ENCODE data around the gene BATF3. TPM values are rescaled to one million over a fixed set of nuclear protein-coding genes. Genes with fewer than 3 reads are reported as not detected.
"Not testable (repeated sequence)": the region's sequence is repeated elsewhere in the genome, so short reads cannot be mapped to it uniquely, and the experiment has no call there.

The BATF3 gene
- total and polyA plus RNA-seq, 2 donors (not counting 3 experiments of a cell fraction or from before 2014, with no cell fraction given), result 0.69 to 1.9 TPM

GRCh38 chr1:212711974-212712373 is 12.3 kb upstream of the BATF3 start:
- dilution Hi-C loops (cut with MboI; ENCODE audit: extremely low pct_ligation_motif_present, low sequenced_read_pairs), result not testable (repeated sequence)

GRCh38 chr1:212710566-212710965 is 10.9 kb upstream of the BATF3 start:
- Histone ChIP-seq H3K27ac (ENCODE audit: insufficient read depth, low read depth, low read length) (no peak overlapping the region), H3K9ac (replicated peaks; ENCODE audit: extremely low read depth, insufficient read depth, low read length) (no peak overlapping the region), H3K36me3 (ENCODE audit: control insufficient read depth in 2 of 2, extremely low read depth in 1 of 2, insufficient read depth in 2 of 2, low read length in 2 of 2) (no peaks in the 10 kb centered on the region), H3K4me3 (replicated peaks in 1 of 3; ENCODE audit: insufficient read depth in 1 of 3, low read depth in 1 of 3, low read length in 3 of 3) (no peak overlapping the region), H3K79me2 (ENCODE audit: control insufficient read depth, insufficient read depth, low read length) (no peaks in the 10 kb centered on the region), H4K20me1 (replicated peaks; ENCODE audit: control insufficient read depth, extremely low read depth, insufficient read depth, low read length) (no peaks in the 10 kb centered on the region), H3K4me1 (ENCODE audit: control insufficient read depth, extremely low read depth, insufficient read depth, low read length) (peaks cover 8% of the 10 kb centered on the region), H2AFZ (ENCODE audit: low read depth, low read length) (no peak overlapping the region), H3K27me3 (ENCODE audit: control insufficient read depth in 2 of 2, insufficient read depth in 2 of 2, low read length in 2 of 2) (no peaks in the 10 kb centered on the region), H3K4me2 (ENCODE audit: insufficient read depth, low read length) (no peak overlapping the region), H3K9me1 (replicated peaks; ENCODE audit: control insufficient read depth, extremely low read depth, insufficient read depth, low read length) (peaks cover 2% of the 10 kb centered on the region), H3K9me3 (replicated peaks; ENCODE audit: control insufficient read depth, insufficient read depth, low read length) (no peaks in the 10 kb centered on the region)
- ChIA-PET CTCF (interaction anchor here (1.1 to 1.9 kb wide), 2 partner anchors 9 to 234 kb away, joined by 4 to 7 read pairs; no protein-coding TSS in a partner anchor), POLR2A (no interaction called here)
- no peak for DNase-seq (ENCODE audit: low read depth, low spot score)
- TF ChIP-seq FOS (IDR thresholded peaks at IDR 0.05; ENCODE audit: borderline replicate concordance, insufficient read depth, low read length) (no peak), MAX (IDR thresholded peaks at IDR 0.05; ENCODE audit: insufficient read depth, insufficient read length) (no peak), EZH2 (IDR thresholded peaks at IDR 0.05; ENCODE audit: borderline replicate concordance, low read depth, low read length, severe bottlenecking) (no peak), MYC (IDR thresholded peaks at IDR 0.05; ENCODE audit: low read depth, low read length) (no peak), POLR2A (IDR thresholded peaks at IDR 0.05; ENCODE audit: low read depth, low read length) (no peak), JUN (IDR thresholded peaks at IDR 0.05; ENCODE audit: borderline replicate concordance, insufficient read depth, insufficient read length, low read depth) (no peak), CTCF (IDR thresholded peaks at IDR 0.05; ENCODE audit: extremely low read depth in 1 of 2, insufficient read depth in 1 of 2, low read depth in 1 of 2, low read length in 2 of 2) (no peak), GATA2 (IDR thresholded peaks at IDR 0.05; ENCODE audit: insufficient read depth, insufficient read length, low read depth, low read length) (no peak), POLR2AphosphoS5 (IDR thresholded peaks at IDR 0.05; ENCODE audit: insufficient read depth, low read depth, low read length) (no peak)
- no peak for FAIRE-seq
- dilution Hi-C loops (cut with MboI; ENCODE audit: extremely low pct_ligation_motif_present, low sequenced_read_pairs) (no loop called here), intact Hi-C loops (cut with micrococcal nuclease) (no loop called here)
- no TSS peak for BruUV-seq (replicated peaks)

More at GRCh38 chr1:212711974-212712373, 12.3 kb upstream of the BATF3 start:
- H3K4me1 ChIP-seq (ENCODE audit: control insufficient read depth, extremely low read depth, insufficient read depth, low read length); CTCF ChIA-PET; H3K79me2 ChIP-seq (ENCODE audit: control insufficient read depth, insufficient read depth, low read length); FAIRE-seq; H3K9me3 ChIP-seq (replicated peaks; ENCODE audit: control insufficient read depth, insufficient read depth, low read length); H3K36me3 ChIP-seq (ENCODE audit: control insufficient read depth in 2 of 2, extremely low read depth in 1 of 2, insufficient read depth in 2 of 2, low read length in 2 of 2); POLR2A ChIA-PET; H3K4me3 ChIP-seq (replicated peaks in 1 of 3; ENCODE audit: insufficient read depth in 1 of 3, low read depth in 1 of 3, low read length in 3 of 3); H3K4me2 ChIP-seq (ENCODE audit: insufficient read depth, low read length); H2AFZ ChIP-seq (ENCODE audit: low read depth, low read length); H4K20me1 ChIP-seq (replicated peaks; ENCODE audit: control insufficient read depth, extremely low read depth, insufficient read depth, low read length); H3K9me1 ChIP-seq (replicated peaks; ENCODE audit: control insufficient read depth, extremely low read depth, insufficient read depth, low read length); DNase-seq (ENCODE audit: low read depth, low spot score); H3K27me3 ChIP-seq (ENCODE audit: control insufficient read depth in 2 of 2, insufficient read depth in 2 of 2, low read length in 2 of 2); H3K9ac ChIP-seq (replicated peaks; ENCODE audit: extremely low read depth, insufficient read depth, low read length): not testable (repeated sequence)
- TSS peak; percentile 31 for BruUV-seq (replicated peaks)
- intact Hi-C loops (cut with micrococcal nuclease), result loop anchor here (1.0 kb wide), 1 partner anchor 45 kb away; no protein-coding TSS in a partner anchor
- H3K27ac ChIP-seq (ENCODE audit: insufficient read depth, low read depth, low read length), result peak overlapping the region; percentile 21

Measured in endothelial cell of umbilical vein (primary cell).